GM10266 (cell line): ENCODE results near the gene ZBTB4.

Experiments
- DNase-seq: peaks from one replicate; pipeline ENCODE4 v3.0.0; 2012; ENCODE audit errors: extremely low spot score
- TF ChIP-seq, protein P1 (sequence below): IDR thresholded peaks from 2 replicates; pipeline ENCODE4 v1.5.1; 2012; ENCODE audit warnings: mild to moderate bottlenecking, low read depth; ENCODE audit not compliant: control insufficient read depth, insufficient read depth; ENCODE audit errors: missing control alignments

Gene ZBTB4

GRCh38 chr17:7466639-7467341 lies 12.6 kb downstream of the ZBTB4 start:
- no peak for DNase-seq
- TF ChIP-seq, protein P1, sequence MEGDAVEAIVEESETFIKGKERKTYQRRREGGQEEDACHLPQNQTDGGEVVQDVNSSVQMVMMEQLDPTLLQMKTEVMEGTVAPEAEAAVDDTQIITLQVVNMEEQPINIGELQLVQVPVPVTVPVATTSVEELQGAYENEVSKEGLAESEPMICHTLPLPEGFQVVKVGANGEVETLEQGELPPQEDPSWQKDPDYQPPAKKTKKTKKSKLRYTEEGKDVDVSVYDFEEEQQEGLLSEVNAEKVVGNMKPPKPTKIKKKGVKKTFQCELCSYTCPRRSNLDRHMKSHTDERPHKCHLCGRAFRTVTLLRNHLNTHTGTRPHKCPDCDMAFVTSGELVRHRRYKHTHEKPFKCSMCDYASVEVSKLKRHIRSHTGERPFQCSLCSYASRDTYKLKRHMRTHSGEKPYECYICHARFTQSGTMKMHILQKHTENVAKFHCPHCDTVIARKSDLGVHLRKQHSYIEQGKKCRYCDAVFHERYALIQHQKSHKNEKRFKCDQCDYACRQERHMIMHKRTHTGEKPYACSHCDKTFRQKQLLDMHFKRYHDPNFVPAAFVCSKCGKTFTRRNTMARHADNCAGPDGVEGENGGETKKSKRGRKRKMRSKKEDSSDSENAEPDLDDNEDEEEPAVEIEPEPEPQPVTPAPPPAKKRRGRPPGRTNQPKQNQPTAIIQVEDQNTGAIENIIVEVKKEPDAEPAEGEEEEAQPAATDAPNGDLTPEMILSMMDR = no peak

- TF ChIP-seq, protein P1 = no peak
- no peak for DNase-seq
Observed at GRCh38 chr17:7466318-7466638, 13.2 kb downstream of the ZBTB4 start.

DNA sequence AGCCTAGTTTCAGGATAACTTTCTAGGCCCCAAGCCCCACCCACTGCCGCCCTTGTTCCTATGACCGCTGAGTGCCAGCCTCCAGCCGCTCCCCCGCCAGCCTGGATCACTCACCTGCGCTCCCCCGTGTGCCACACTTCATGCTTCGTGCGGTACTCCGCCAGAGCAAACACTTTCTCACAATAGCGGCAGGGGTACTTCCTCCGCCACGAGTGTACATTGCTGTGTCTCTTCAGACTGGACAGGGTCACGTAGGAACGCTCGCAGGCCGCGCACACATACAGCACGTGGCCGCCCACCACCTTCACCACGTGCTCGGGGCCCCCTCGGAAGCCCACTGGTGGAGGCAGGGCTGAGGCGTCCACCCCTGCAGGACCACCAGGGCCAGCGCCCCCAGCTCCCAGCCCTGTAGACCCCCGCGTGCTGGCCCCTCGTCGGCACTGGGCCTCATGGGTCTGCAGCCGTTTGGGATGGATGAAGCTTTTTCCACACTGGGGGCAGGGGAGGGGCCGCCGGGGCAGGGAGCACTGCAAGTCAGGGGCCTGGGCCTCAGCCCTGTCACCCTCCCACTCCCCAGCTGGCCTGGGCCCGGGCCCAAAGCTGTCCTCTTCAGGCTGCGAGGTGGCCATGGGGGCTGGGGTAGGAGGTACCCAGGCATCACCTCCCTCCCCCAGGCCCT lies 13.7 kb downstream of the ZBTB4 start:
- TF ChIP-seq, protein P1 = no peak
- no peak for DNase-seq

DNA sequence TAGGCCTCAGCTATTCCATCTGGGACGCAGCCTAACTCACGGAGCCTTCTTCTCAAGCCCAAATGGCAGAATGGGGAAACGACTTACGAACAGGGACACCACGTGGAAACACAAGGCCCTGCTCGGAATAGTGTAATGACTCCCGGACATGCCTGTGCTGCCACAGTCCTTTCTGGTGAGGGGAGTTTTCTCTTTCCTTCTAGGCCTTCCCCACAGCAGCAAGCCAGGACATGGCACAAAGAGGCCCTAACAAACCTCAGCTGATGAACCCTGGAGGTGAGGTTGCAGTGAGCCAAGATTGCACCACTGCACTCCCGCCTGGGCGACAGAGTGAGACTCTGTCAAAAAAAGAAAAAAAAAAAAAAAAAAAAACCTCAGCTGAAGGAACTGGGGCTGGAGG lies 15.3 kb downstream of the ZBTB4 start:
- TF ChIP-seq, protein P1 = no peak
- DNase-seq = no peak

DNA sequence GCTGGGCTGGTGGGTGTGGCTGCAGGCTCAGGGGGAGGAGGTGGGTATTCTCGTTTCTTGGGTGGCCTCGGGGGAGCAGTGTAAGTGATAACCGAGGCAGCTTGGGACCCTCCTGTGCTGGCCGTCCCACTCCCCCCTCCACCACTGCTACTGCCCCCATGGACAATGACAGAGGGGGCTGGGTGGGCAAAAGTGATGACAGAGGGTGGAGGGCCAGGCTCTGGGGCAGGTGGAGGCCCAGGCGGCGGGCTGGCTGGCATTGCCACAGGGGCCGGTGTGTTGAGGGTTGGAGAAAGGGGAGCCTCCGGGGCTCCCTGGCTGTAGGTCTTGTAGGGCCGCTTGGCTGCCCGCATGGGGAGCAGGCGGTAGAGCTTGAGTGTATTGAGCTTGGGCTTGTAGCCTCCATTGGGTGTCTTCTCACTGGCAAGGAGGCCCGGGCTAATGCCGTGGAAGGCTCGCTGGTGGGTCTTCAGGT lies 16.0 kb downstream of the ZBTB4 start:
- DNase-seq = no peak
- TF ChIP-seq, protein P1 = no peak

DNA sequence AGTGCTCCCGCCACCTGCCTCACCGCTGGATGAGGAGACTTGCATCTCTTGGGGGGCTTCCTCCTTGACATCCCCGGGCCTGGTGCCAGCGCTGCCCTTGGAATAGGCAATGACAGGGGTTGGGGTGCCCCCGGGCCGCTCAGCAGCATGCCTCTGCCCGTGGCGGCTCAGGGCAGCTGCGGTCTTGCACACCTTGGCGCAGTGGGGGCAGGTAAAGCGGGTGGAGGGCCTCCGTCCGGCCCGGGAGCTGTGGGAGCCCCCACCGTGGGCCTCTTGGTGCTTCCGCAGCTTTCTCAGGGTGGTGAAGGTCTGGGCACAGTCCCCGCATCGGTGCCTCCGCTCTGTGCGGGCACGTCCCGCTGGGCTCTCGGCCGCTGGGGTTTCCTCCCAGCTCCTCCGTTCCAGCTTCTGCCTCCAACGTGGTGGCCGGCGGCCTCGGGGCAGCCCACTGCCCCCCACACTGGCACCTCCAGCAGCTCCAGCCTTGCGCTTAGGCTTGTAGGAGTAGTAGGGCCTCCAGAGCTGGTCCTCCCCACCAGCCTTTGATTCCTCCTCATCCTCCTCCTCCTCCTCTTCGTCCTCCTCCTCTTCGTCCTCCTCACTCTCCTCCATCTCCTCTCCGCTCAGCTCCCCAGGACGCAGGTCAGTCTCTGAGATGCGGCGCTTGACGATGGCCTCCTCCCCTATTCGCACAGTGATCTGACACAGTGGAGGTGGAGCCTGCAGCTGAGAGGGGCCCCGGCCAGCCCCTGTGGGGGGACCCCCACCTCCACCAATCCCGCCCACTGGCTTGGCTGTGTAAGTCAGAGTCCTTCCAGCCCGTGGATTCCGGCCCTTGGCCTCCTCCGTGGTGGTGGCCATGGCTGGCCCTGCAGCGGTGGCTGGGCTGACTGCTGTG lies 16.7 kb downstream of the ZBTB4 start:
- no peak for DNase-seq
- TF ChIP-seq, protein P1 = no peak
